Stimulated activated naive CD4-positive, alpha-beta T cell (primary cell): Measurements from ENCODE around the gene OR10A5.
A peak's percentile ranks its signal among the peaks of the same experiment; 100 is the strongest.
"Not testable (repeated sequence)": the region's sequence is repeated elsewhere in the genome, so short reads cannot be mapped to it uniquely, and the experiment has no call there.

Experiments used
- DNase-seq, 6 experiments: peaks; one replicate each; lab custom pipeline; 2025; lab: John Stamatoyannopoulos, UW

OR10A5 gene, protein sequence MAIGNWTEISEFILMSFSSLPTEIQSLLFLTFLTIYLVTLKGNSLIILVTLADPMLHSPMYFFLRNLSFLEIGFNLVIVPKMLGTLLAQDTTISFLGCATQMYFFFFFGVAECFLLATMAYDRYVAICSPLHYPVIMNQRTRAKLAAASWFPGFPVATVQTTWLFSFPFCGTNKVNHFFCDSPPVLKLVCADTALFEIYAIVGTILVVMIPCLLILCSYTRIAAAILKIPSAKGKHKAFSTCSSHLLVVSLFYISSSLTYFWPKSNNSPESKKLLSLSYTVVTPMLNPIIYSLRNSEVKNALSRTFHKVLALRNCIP

DNA sequence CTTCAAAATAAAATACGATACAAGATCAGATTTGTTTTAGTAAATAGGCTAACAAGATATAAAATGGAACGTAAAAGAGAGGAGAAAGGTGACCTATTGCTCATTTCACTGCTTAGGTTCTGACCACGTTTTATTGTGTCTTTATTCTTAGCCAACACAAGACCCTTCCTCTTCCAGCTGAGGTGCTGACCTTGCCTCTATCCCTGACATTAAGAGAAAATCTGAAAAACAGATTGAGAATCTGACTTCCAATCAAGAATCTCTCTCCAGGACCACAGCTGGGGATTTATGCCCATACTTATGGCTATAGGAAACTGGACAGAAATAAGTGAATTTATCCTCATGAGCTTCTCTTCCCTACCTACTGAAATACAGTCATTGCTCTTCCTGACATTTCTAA, at the start of gene OR10A5:
OR10A5 (plus strand) TSS at position 301 of the 400 bp plus-strand sequence; CDS start at position 301, 0 bp downstream.
- DNase-seq, result no peak

DNA sequence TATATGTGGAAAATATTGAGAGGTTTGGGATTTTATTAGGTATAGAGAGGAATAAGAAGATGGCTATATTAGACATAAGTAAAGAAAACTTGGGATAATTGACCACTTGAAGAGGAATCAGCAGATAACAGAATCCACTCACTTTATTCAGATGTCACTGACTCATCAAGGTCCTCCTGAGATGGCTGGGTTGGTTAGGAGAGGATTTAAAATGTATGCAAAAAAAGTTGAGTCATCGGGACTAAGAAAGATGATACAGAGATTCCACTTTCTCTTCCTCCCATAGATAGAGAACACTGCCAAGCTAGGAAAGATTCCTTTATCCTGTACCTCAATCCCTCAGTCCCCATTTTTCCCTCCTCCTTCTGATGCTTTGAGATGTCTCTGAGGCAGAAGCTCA, 46.1 kb upstream of the OR10A5 start, which contains the start of gene OR6A2:
OR6A2 (minus strand) TSS at position 288 of the 400 bp plus-strand sequence. CDS start 3,981 bp downstream, outside the sequence.
- DNase-seq, result no peak

DNA sequence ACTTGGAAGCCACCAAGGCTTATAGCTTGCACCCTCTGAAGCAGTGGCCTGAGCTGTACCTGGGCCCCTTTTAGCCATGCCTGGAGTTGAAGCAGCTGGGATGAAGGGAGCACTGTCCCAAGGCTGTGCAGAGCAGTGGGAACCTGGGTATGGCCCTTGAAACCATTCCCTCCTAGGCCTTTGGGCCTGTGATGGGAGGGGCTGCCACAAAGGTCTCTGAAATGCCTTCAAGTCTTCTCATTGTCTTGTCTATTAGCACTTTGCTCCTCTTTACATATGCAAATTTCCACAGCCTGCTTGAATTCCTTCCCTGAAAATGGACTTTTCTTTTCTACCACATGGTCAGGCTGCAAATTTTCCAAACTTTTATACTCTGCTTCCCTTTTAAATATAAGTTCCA, 44.4 kb upstream of the OR10A5 start:
- not testable (repeated sequence) for DNase-seq

DNA sequence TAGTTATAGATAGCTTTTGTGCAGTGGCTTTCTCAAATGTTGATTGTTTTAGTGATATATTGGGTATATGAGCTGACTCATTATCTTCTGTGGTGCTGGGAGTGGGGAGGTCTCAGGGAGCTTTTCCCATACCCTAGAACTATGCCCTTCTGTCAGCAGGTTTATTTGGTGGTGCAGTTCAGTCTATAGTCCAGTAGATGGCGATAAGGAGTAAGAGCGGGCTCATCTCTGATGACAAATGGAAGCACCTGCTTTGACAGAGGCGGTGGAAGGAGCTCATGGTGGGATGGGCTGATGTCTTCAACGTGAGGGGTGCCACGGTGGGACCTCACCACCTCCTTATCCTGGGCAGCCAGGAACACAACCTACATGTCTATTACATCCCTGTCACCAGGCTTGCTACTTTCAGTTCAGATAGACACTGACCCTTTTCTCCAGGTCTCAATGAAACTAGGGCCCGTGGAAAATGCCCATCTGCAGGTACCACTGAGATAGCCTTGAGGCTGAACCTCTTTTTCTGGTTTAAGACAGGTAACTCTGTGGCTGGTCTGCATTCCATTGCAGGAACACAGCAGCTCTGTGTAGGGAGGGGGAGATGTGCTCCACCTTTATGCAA, 33.0 kb upstream of the OR10A5 start:
- peak in 3 of 6 experiments; percentile 15 to 63 (median 50) for DNase-seq

DNA sequence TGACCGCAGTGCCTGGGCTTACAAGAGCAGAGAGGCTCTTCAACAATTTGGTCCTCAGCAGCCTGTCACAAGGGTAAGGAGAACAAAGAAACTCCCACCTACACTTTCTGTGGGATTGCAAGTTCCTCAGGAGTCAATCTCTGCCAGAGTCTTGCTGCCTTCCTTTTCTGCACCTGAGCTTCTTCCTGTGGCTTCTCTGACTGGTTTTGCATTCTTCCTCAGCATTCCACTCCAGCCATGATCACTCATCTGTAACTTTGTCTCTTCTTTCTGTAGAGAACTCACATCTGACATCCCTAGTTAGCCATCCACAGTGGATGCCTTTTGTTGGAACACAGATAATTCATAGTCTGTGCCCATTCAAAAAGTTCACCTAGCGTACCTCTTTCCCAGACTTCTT, 31.8 kb upstream of the OR10A5 start:
- DNase-seq, result no peak

DNA sequence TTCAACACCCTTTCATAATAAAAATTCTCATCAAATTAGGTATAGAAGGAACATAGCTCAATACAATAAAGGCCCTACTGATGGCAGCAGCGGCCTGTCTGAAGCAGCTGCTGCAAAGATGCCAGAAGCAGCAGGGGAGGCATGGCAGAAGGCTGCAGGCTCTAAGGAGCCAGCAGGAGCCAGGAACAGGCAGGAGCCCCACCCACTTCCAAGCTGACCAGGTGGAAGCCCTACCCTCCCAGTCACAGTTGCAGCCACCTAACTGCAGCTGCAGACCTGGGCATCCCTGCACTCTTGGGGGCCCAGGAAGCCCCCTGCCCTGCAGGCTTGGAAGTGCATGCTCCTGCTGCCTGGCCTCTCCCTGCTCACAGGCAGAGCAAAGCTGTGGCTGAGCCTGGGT, 27.8 kb upstream of the OR10A5 start:
- no peak for DNase-seq

DNA sequence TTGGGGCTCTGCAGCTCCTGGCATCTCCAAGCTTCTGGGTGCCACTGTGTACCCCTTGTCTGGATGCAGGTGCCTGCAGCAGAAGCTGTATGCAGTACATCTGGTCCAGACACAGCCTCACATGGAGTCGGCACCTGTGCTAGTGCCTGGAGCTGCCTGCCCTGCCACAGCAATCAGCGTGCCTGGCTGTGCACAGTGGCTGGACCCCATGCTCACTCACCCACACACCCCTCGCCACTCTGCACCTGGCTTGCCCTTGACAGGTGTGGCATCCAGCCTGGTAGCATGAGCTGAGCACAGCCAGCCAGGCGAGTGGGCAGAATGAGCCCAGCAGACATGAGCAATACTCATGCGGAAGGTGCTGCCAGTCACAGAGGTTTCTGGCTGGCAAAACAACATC, 26.5 kb upstream of the OR10A5 start:
- no peak for DNase-seq

DNA sequence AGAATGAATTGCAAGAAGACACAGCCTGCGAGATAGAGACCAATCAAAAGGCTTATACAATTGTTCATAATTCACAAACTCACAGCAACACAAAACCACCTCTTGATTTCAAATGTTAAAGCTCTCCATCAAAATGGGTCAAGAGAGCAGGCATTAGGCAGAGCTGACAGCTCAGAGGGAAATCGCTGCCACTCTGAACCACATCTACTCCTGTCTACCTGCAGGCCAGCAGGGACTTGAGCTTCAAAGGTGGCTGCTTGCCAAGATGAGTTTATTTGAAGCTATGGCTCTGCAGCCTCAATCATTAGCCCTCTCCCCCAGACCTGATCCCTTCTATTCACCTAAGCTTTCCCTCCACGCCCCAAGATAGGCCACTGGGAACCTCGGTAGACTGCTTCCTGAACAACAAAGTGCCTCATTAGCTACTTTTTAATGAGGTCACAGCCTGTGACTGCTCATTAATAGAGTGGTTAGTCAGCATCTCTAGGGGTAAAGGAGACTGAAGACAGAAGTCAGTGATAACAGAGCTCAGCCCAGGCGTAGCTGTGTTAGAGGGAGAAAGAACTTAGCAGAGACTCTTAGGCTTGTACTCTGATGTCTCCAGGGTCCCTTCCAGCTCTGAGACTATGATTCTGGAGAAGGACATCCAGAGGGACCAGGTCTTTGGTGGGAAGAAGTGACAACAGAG, 21.2 kb upstream of the OR10A5 start:
- no peak for DNase-seq

DNA sequence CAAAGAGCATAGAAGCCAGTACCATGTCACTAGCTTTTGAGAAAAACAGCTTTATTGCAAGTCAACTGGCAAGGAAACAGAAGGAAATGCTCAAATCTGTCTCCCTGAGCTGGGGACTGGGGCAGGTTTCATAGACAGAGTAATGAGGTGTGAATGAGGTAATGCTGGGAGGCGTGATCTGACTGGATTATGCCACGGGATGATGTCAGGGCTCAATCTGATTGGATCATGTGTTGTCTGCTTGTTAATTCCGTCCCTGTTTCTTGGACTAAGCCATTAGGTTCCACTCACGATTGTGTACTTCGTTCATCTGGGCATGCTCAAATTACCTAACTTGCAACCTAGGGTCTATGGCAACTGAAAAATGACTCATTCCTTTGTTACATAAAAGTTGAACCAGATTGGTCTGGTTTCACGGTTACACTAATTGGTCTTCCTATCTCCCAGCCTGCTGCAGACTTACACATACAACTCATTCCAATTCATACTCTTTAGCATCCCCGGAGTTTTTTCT, 20.2 kb upstream of the OR10A5 start:
- no peak for DNase-seq

DNA sequence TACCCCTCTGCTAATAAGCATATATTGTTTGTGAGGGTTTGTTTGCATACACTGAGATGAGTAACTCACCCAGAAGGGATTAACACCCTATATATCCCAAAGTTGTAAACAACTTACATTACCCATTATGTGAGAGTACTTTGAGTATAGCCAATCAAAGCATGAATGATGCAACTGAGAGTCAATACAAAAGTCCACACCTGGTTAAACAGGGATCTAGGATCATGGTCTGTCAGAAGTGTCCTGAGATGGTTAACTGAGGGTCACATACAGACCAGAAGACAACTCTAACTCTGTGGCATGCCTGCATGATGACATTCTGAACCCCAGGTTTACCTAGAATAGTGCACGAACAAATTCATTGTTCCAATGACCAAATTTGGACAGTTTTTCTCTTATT, 17.4 kb upstream of the OR10A5 start:
- DNase-seq, result no peak

DNA sequence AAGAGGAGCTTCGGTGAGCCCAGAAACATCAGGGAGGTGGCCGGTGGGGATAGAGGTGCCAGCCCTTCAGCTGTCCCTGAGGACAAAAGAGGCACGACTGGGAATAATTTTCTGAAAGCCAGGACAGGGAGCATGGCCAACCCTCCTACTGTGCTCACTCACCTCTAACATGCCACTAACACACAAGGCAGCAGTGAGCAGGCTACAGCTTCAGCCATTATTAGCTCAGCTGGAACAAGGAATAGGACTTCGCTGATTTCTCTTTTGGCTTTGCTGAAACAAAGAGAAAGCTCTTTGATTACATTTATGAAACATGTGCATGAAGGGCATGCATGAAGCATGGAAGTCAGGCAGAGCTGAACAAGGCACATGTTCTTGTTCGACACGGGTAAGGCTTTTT, 12.1 kb upstream of the OR10A5 start:
- no peak for DNase-seq

DNA sequence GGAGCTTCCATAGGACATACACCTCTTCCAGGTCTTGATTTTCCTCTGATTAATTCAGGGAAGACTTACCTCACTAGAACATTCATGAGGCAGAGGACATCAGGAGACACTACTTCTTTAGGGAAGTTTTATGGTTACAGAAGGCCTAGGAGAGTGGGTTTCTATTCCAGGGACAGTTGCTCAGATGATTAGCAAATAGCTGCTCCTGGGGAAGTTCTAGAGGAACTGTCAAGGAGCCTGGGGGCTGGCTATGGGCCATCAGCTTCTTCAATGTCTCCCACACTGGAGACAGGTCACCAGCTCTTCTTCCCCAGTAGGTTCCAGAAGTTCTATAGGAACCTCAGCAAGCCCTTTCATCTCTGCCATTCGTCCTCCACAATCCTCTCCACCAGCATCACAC, 11.5 kb upstream of the OR10A5 start:
- no peak for DNase-seq

DNA sequence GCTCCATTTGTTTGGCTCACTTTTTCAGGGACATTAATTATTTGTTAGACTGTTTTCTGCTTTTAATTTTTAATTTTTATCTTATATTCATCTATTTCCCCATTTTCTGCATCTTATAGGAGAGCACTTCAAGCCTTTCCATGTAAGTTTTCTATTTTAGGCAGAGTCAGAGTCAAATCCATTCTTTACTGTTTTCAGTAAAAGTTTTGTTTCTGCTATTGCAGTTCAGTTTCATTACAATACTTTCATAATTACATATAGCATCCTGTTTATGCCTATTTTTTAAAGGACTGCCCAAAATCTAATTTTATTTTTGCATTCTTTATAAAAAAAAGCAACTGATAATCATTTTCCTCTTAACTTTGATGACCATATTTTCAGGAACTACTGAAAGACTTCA, 3.8 kb upstream of the OR10A5 start:
- no peak for DNase-seq

DNA sequence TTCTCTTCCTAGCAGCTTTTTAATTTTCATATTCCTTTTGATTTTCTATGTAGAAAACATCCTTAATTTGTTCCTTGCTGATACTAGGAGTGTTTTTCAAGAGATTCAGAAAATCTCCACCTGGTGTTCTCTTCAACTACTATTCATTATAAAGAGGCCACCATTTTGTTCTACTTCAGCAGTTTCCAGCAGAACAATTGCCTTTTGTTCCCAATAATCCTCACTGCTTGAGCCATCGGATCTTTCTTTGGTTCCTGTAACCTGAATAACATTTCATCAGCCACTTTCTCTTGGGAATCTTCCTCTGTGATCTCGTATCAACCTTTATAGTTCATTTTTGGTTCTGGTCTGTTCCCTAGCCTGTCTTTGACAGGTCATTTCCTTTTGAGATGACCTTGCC, 1.8 kb upstream of the OR10A5 start:
- DNase-seq, result no peak

DNA sequence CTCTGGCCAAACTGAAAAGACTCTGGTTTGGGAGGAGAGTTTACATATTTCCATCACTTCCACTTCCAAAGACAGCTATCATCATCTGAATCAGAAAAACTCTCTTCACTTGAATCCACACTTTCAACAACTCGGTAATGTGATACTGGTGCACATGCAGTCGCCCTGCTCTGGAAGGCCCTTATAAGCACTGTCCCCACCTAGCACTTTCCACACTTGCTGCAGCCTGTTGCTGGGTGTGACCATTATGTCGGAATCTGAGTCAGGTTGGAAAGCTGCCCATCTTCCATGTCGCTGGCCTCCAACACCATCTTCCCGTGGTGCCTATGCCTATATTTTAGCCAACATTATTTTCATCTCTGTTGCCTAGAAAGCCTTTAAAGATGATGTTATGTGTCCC, 1.1 kb upstream of the OR10A5 start:
- DNase-seq, result no peak

DNA sequence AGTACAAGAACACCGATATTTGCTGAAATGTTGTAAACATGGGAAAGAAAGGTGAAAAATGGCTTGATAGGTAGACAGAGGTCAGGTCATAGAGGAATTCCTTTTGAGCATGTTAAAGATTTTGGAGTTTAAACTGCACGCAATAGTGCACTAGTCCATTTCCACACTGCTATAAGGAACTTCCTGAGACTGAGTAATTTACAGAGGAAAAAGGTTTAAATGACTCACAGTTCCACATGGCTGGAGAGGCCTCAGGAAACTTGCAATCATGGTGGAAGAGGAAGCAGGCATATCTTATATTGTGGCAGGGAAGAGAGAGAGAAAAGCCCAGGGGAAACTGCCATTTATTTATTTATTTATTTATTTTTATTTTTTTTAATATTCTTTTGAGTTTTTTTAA, 5.0 kb downstream of the OR10A5 start:
- DNase-seq, result no peak

DNA sequence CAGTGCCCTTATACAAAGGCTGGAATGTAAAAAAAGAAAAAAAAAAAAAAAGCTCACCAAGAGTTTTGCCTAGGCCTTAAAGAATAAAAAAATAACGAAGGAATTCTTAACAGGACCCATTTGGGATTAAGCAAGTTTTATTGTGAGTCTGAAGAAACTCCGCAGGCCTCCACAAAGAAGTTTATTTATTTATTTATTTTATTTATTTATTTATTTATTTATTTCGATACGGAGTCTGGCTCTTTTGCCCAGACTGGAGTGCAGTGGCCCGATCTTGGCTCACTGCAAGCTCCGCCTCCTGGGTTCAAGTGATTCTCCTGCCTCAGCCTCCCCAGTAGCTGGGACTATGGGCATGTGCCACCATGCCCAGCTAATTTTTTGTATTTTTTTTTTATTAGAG, 9.3 kb downstream of the OR10A5 start:
- not testable (repeated sequence) for DNase-seq

DNA sequence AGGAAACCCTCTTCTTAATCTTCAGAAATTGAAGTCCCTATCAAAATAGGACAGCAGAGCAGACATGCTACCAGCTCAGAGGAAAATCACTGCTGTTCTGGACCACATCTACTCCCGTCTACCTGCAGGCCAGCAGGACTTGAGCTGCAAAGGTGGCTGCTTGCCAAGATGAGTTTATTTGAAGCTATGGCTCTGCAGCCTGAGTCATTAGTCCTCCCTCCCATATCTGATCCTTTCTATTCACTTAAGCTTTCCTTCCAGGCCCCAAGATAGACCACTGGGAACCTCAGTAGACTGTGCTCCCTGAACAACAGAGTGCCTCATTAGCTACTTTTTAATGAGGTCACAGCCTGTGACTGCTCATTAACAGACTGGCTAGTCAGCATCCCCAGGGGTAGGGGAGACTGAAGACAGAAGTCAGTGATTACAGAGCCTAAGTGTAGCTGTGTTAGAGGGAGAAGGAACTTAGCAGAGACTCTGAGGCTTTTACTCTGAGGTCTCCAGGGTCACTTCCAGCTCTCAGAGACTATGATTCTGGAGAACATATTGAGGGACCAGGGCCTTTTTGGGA, 10.6 kb downstream of the OR10A5 start:
- DNase-seq, result no peak

DNA sequence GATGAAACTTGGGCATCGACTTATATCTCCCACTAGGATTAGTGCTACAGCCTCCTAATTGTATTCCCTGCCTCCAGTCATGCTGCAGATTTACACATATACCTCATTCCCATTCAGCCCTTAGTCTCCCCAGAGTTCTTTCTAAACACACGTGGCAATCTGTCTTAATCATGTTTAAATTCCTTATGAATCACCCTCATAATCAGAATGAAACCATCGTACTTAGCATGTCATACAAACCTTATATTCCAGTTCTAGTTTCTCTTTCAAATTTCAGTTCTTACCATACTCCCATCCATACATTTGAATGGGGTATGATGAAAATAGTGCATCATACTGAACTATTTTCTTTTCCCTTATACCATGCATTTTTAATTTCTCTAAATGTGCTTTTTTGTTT, 11.4 kb downstream of the OR10A5 start:
- DNase-seq, result no peak

DNA sequence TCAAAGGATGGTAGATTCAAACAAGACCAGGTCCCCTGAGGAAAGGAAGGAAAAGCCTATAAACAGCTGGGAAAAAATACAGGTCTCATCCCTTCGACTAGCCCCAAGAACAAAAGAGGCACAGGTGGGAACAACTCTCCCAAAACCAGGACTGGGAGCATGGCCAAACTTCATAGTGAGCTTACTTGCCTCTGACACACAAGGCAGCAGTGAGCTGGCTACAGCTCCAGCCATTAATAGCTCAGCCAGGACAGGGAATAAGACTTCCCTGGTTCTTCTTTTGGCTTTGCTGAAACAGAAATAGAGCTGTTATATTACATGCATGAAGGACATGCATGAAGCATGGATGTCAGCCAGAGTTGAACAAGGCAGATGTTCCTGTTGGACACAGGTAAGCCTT, 17.5 kb downstream of the OR10A5 start, which contains the start of gene OR10A2:
OR10A2 (plus strand) TSS at position 97 of the 400 bp plus-strand sequence. CDS start 6,698 bp downstream, outside the sequence.
- DNase-seq, result no peak

DNA sequence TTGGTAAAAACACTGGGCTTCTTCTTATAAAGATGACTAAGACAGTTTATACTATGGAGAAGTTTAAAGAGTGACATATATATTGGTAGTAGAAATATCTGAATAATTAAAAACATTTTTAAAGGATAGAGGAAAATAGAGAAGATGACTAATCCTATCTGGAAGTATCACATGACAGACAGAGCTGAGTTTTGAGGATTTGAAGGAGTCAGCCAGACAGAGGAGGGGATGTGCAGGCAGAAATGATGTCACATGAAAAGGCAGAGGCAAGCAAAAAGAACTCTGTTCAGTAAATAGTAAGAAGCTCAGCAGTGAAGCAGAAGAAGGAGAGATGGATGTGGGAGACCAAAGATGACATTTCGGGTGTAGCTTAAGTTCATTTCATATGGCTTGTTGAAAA, 19.0 kb downstream of the OR10A5 start:
- DNase-seq, result no peak

DNA sequence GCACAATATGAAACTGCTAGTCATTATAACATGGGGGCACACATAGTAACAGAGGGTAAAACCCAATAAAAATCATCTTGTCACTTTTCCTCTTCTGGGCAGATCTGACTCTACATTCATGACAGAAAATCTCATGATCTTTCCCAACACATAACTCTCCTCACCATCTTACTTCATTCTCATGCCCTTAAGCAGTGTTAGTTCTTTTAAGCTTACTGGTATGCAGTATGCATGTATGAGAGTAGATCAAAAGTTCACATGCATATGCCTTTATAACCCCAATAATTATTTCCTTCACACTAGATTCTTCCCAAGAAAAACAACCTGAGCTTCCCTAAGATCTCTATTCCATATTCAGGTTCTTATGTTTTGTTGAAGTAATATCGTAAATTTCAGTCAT, 25.8 kb downstream of the OR10A5 start:
- no peak for DNase-seq
